HG03066 (cell line): ENCODE data around the gene RUNX2.

ENCODE experiments used
- ATAC-seq: cut with Tn5 transposase; IDR thresholded peaks from one replicate; pipeline ENCODE4 v1.9.1; 2021; ENCODE audit warnings: low read depth; ENCODE audit not compliant: unreplicated experiment

Gene RUNX2

DNA sequence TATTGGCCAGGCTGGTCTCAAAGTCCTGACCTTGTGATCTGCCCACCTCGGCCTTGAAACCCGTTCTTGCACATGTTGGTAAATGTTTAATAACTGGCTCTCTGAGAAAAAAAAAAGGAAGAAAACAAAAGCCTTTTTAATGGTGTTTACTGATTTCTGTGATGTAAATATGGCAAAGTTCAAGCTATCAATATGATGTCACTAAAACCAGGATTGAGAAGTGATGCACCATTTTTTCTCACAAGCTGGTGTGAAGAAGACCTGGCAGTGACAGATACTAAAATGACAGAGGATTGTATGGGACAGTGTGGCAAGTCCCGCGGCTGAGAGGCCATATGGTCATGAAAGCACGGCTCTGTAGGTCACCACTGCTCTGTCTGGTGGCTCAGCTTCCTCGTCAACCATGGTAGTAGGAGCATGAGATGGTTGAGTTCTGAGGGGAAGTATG, 245.9 kb downstream of the RUNX2 start:
- no peak for ATAC-seq

DNA sequence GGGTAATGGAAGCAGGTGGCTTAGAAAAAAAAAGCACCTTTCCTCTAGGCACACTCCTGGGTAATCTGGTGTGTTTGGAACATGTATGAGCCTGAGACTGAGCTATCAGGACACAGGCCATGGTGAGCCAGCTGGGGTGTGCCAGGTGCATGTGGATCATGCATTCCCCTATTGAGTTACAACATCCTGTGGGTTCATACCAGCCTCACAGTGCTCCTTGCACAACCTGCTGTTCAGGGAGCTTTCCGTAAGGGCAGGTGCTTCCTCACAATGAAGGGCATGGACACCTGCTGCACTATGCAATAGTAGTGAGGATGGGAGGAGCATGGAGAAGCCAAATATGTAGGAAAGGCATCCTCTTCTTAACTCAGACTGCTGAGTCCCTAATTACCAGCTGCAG, 246.8 kb downstream of the RUNX2 start:
- no peak for ATAC-seq

DNA sequence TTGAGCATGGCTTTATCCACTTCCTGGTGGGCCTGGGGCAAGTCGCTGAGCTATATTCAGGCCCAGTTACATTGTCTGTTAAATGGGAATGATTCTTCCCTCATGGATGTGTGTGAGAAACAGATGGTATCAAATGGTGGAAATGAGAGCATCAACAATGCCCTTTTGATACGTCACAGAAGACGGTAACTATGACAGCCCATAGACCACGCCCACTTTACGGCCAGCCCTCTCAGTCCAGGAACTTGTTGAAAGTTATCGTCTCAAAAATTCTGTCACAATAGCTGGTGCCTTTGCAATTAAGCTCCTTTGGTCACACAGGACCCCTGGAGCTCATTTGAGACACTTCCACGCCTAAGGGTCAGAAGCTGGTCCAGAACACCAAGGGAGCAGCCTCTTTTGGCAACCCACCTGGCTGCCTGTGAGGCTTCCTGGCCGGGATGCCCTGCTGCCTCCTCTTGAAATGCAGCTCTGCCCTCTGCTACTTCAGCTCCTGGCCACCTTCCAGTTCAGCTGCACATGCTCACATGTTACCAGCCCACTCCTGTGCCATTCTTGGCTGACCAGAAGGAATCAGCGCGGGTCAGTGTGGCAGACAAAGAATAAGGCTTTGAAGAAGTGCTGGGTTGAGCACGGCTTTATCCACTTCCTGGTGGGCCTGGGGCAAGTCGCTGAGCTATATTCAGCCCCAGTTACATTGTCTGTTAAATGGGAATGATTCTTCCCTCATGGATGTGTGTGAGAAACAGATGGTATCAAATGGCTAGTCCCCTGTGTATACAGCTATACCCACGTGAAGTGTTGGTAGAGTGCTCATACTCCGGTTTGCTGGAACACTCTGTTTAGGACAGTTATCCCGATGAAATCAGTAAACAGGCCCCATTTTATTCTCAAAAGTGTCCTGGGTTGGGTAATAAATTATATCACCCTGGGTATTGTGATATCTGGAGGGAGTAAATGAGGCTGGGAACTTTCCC, 248.8 kb downstream of the RUNX2 start:
- ATAC-seq: no peak

DNA sequence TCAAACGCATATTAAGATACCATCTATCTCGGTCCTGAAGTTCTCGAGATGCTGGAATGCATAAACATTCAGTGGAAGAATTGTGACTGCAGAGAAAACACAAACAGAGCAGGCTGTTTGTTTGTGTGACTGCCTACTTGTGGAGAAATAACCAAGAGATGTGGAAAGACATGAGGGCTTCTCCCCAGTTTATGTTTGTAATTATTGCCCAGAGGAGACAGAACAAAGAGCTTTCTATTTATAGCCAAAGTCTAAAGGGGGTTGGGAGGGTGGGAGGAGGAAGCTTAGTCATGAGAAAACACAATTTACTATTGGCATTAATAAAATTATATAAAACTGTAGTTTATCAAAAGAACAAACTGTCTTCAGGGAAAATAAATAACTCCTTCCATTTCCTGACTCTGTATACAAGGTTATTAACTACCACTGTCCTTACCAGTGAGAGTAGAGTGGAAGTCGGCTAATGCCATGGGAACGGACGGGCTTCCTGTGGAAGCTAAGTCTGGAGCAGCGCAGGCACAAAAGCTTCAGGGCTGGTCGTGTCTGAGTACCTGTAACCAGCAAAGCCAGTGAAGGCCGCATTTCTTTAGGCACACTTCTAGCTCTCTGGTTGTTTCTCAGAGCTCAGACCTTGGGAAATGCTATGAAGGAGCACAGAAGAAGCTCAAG, 249.8 kb downstream of the RUNX2 start:
- no peak for ATAC-seq

DNA sequence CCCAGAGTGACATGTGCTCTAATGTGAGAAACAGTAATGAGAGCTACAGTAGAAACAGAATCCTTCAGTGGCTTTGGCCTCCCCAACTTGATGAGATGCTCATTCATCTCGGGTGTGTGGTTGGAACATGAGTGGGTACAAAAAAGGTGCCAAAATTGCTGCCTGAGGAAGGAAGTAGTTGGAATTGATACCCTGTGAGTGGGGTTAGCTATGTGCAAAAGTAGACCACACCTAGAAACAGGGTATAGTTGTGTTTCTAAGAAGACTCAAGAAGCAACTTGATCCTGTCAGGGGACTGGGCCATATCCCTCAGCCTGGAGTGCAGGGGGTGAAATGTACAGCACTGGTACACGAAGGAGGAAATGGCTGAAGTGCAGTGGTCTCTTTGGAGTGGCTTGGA, 256.0 kb downstream of the RUNX2 start:
- no peak for ATAC-seq

DNA sequence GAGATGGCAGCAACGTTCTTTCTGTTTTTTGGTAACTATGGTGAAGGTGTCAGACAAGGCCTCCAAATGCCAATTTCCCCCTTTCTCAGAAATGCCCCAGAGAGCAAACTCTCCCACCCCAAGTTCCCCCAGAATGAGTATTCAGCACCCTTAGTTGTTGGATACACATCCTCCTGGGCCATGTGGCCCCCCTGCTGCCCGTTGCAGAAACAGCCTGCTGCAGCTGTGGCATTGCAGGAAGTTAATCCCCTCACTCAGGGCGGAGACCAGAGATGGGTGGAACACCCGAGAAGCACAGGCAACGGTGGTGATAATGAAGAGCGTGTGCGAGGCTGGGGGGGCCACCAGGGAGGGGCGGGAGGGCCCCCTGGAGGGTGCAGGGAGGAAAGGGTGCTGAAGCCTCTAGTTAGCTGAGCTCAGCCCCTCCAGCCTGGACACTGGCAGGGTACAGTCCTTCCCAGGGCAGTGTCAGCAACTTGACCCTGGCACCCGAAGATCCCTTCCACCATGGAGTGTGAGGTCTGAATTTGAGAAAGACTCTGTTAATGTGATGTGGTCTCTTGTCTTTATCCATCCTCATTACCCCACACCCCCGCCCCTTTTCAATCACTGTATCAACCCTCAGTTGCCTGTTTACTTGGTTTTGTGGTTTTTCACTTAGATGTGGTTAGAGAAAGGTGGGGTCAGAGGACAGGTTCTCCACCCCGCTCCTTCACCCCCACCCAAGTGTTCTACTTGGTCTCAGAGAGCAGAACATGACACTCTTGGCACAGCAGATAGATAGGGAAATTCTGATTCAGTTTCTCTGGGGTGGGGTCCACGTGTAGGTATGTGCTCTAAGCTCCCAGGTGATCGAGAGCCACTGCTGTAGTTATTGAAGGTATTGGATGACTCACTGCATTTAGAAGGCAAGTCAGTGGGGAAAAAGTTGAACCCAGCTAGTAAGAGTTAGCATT, 258.4 kb downstream of the RUNX2 start:
- ATAC-seq: no peak

DNA sequence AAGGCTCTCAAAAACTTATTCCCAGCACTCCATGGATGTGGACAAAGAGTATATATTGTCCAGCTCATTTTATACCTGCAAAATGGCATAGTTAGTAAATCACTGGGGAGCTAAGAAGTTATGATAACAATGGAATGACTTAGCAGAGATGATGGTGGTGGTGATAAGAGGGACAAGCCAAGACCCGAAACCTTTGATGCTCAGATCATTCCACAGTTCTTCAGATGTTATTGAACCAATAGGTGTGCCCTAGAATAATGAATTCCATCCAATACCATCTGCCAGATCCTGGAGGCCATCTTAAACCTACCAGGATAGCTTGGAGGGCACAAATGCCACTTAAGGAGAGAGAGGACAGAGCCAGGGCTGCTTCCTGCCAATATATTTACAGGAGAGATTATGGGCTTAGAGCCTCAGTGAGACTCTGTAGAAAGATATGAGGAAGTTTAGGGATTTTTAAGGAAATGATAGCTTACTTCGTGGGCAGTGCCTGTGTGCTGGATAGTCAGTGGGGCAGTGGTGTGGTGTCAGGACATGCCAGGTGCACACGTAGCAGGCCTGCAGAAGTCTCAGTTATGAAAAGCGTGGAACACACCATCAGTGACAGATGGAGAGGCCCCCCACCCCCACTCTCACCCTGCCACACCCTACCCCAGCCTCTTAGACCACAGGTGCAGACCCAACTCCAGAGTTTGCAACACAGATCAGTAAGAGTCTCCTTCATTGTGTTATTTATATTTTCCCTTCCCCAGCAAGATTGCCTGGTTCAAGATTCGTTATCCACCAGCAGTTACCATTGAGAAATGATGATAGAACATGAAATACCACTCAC, 259.3 kb downstream of the RUNX2 start:
- no peak for ATAC-seq

DNA sequence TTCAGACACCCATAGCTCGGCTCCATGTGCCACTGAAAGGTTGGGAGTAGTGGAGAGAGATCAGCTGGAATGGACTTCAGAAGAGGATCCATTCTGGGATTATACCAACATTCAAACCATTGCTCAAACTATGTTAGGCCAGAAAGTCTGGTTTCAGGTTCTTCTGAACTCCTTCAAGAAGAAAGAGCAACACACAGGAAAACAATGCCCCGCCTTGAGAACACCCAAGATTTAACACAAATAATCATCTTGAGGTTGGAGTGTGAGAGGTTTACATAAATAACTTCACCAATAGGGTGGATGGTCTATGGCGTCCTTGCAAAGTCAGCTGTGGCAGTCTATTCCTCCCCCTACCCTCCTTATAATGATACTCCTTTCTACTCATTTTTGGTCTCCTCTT, 261.2 kb downstream of the RUNX2 start:
- no peak for ATAC-seq

DNA sequence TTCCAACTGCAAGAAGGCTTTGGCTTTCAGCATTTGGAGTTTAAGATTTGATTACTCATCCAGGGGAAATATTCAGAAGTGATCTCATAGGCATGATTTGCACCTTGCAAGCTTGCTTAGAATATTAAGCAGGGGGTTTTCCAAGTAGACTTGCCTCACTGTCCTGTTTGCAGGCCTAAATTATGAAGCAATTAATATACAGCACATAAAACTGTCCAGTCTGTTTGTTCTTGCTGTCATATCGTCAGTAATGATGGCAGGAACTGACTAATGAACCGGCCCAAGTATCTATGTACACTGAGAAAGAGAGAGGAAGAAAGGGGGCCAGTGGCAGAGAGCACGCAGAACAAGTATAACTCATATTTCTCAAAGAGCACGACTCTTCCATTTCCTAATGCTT, 262.1 kb downstream of the RUNX2 start:
- ATAC-seq: no peak

DNA sequence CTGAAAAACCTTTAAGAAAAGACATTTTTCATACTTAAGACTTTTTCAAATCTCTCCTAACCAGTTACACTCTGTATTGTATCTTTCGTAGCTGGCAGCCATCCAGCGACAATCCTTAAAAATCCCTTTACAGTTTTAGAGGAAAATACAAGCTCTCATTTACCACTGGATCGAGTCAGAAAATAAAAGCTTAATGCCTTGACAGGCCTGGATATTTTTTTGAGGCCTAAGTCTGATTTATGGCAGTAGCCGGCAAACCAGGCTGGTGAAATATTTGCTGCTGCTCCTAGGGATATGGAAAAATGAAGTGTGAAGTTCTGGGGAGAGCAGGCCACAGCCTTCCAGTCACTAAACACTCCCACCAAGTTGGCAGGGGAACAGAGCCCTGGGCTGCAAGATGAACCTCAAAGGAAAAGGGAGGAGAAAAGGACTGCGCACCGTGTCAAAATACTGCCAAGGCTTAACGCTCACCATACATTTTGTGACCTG, 262.6 kb downstream of the RUNX2 start:
- ATAC-seq: no peak

DNA sequence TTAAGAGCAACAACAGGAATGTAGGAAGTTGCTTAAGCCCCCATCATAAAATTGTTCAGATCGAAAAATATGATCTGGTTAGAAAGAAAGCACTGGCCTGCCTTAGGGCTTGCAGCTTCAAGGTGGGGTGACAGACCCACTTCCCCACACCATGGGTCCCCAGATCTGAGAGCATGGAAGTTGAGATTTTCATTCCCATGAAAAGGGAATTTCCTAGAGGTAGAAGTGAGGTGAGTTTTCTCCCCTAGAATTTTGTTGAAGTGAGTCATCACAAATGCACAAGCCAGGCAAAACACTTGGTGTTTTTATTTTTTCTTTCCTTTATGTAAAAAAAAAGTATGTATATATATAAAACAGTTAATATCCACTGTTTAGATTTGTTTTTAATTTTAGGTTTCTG, 263.2 kb downstream of the RUNX2 start:
- no peak for ATAC-seq

DNA sequence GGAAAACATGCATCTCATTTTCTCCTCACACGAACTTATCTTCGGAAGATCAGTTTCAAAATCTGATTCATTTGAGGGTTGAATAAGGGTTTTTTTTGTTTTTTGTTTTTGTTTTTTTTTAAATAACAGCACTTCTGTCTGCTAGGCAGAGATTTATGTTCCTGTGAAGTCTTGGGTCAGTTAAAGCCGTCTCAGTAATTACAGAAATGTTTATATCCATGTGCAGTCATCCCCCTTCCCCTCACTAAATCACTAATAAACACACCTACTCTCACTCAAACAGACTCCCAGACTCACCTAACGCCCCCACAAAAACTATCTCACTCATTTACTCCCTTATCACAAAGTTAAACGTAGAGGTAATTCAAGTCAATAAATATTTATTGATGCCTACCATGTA, 263.8 kb downstream of the RUNX2 start:
- no peak for ATAC-seq

DNA sequence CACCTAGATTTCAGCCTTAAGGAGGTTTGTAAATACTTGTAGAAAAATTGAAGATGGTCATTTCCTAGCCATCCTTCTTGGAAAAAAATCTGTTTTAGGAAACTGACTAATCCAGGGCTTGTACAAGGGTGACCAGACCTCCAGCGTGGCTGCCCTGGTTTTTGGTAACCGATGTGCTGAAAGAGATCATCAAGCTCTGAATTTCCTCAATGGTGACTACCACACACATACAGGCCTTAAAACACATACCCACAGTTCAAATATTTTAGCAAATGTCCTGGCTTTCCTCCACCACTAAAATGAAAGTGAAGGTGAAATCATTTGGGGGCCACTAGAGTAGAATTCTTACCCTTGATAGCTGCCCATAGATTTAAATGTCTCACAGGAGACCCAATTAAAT, 264.9 kb downstream of the RUNX2 start:
- no peak for ATAC-seq

DNA sequence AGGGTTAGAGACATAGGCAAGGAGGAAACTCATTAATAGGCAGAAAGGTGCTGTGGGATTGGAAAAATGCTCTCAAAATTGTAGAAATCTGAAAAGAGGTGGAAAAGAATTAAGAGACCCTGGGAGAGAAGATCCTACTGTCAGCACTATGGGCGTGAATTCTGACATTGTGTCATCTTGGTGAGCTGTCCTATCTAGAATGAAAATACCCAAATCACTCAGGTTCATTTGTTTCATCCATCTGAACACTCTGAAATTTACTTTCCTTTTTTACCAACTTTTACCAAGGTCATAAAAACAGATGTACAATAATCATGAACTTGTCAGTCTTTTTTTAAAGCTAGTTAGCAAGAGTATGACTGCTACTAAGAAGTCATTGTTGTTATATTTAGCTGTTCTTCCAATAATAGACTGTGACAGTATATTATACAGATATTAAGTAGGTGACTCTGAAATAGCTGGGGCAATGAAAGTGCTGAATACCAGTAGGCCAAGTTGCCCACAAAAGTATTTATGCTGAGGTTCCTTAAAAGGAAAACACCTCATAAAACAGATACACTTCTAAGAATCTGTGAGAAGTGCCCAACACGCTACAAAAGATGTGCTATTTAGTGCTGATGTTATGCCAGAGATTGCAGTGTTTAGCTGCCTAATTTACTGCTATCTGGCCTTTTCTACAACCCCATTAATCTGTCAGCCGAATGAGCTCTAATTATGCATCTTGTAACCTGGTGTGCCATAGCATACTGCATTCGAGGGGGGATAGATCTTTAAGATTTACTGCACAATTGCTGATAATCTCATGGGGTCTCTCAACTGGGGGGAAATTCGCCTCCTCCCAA, 267.1 kb downstream of the RUNX2 start:
- no peak for ATAC-seq

DNA sequence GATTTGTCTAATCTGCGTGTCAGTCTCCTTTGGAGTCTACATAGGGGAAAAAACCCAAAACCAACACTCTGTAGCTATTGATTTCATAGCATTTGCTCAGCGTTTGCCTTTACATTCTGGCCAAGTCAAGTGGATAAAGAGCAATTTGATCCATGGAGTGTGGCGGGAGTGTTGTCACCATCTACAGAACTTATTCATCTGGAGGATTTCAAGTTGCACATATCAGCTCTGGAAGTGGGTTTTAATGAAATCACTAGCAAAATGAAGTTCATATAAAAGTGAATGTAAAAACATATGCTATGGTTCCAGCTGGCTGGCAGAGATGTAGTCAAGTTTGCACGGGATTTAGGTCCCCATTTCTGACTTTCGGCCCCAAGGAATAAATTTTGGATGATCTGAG, 269.3 kb downstream of the RUNX2 start:
- ATAC-seq: no peak

DNA sequence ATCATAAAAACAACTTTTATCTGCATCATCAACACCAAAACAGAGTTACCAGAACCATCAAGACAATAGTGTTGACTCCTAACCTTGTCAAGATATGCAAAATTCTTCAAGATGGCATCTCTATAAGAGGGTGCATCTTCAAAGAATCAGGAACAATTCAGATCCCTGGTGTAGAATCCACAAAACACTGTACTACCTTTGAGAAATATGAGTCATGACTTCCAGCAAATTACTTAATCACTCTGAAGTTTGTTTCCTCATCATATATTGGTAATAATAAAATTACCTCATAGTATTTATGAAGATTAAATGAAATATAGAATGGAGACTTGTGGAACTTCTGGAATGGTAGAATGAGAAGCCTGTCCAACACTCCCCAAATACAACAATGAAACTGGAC, 270.9 kb downstream of the RUNX2 start:
- ATAC-seq: no peak

DNA sequence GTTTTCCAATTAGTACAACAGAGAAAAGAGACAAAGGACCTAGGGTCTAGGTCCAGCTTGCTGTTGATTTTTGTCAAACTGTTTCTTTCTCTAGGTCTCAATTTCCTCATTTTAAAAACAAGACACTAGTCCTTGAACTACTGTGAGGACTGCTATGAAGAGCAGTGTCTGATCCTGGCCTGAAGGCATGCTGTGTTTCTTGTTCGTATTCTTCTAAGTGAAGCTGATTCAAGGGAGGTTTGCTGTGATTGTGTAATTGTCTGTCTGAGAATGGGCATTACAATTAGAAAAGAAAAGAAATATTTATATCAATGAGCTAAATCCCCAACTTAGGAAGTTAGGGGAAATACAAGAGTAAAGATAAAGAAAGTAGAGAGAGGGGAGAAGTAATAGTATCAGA, 277.8 kb downstream of the RUNX2 start:
- ATAC-seq: no peak

DNA sequence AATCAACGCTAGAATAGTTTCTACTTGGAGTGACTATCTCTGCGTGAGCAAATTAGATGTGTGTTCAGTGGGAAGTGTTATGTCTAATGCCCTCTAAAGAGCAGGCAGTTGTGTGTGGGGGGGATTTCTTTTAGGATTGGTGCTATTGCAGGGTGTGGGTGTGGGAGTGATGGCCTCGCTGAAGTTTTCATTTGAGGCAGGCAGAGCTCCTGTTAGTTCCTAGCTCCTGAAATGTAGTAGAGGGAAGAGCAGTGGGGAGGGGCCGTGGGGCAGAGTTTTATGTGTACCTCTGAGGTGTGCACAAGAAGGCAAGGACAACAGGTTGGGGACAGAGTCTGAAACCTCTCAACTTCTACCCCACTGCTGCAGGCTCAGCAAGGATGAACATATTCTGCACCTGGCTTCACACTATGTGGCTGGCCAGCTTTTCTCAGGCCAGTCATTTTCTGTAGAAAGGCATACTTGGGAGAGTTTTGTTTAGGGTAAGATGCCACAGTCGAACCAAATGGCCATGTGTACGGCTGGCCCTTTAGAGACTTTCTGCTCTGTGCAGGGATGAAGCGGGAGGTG, 278.8 kb downstream of the RUNX2 start:
- ATAC-seq: no peak

DNA sequence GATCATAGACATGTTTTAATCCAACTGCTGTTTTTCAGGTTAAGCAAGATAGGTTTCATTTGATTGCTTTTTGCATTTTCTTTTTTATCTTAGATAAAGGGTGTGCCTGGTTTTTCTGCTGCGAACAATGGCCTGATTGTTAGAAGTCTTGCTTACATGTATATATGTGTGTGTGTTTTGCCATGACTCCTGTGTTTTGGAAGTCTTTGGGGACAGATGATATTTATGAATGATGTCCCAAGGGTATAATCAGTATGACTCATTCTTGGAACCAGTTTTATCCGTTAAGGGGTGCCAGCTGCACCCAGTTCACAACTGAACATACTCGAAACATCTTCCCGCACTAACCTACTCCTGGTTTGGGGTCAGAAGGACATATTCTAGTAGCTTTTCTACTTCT, 279.7 kb downstream of the RUNX2 start:
- no peak for ATAC-seq
